PC-9 (cell line): ENCODE measurements around the gene SLC17A4. TPM values are rescaled to one million over a fixed set of nuclear protein-coding genes. Genes with fewer than 3 reads are reported as not detected.
"Not testable (repeated sequence)": the region's sequence is repeated elsewhere in the genome, so short reads cannot be mapped to it uniquely, and the experiment has no call there.

Experiments used
- BruUV-seq: library from RNA; stranded (reverse); fragments of 400-500 nt; replicated peaks from 2 replicates; lab custom pipeline; 2021; lab: Mats Ljungman, UMichigan
- CTCF ChIA-PET: fragments of 300-600 bp; sonication (Branson Sonifier 250); formaldehyde crosslinking; loops from one replicate; lab custom pipeline; 2022; ENCODE audit warnings: antibody characterized with exemption; lab: Charles Lee
- POLR2A ChIA-PET: fragments of 300-600 bp; sonication (Branson Sonifier 250); formaldehyde crosslinking; loops from one replicate; lab custom pipeline; 2022; ENCODE audit warnings: antibody characterized with exemption; ENCODE audit not compliant: unreplicated experiment; lab: Charles Lee
- DNase-seq, 2 experiments: peaks; one replicate each; pipeline versions ENCODE4 v3.0.0 to v3.0.0-alpha.2; 2015 to 2022; ENCODE audit warnings: mixed read lengths in 1 of 2
- H2AFZ ChIP-seq: fragments of 200-600 bp; sonication (generic); 2 replicates; pipeline ENCODE4 v1.8.1; 2017; ENCODE audit warnings: antibody characterized with exemption
- H3F3A ChIP-seq: fragments of 200-600 bp; sonication (generic); 2 replicates; pipeline ENCODE4 v1.8.1; 2017; ENCODE audit warnings: antibody characterized with exemption, mild to moderate bottlenecking, low read depth; ENCODE audit not compliant: insufficient read depth
- H3K27ac ChIP-seq: fragments of 200-600 bp; sonication (generic); 2 replicates; pipeline ENCODE4 v1.6.1; 2016; ENCODE audit warnings: mixed run types
- H3K27me3 ChIP-seq: fragments of 200-600 bp; sonication (generic); 2 replicates; pipeline ENCODE4 v1.6.1; 2016; ENCODE audit warnings: low read depth, mixed run types; ENCODE audit not compliant: insufficient read depth
- H3K36me3 ChIP-seq: fragments of 200-600 bp; sonication (generic); 2 replicates; pipeline ENCODE4 v1.6.1; 2016; ENCODE audit warnings: low read depth, mixed run types
- H3K4me1 ChIP-seq: fragments of 200-600 bp; sonication (generic); replicated peaks from 2 replicates; pipeline ENCODE4 v1.6.1; 2016; ENCODE audit warnings: mixed run types; ENCODE audit not compliant: insufficient read depth
- H3K4me2 ChIP-seq: fragments of 200-600 bp; sonication (generic); 2 replicates; pipeline ENCODE4 v1.6.1; 2017; ENCODE audit warnings: mixed run types
- H3K4me3 ChIP-seq: fragments of 200-600 bp; sonication (generic); 2 replicates; pipeline ENCODE4 v1.6.1; 2016; ENCODE audit warnings: mixed run types
- H3K79me2 ChIP-seq: fragments of 200-600 bp; sonication (generic); 2 replicates; pipeline ENCODE4 v1.6.1; 2017; ENCODE audit warnings: low read depth, mixed run types
- H3K9me2 ChIP-seq: fragments of 200-600 bp; sonication (generic); 2 replicates; pipeline ENCODE4 v1.8.1; 2017; ENCODE audit warnings: mild to moderate bottlenecking; ENCODE audit not compliant: insufficient read depth
- H3K9me3 ChIP-seq: fragments of 200-600 bp; sonication (generic); 2 replicates; pipeline ENCODE4 v1.8.1; 2016; ENCODE audit warnings: low read depth; ENCODE audit not compliant: insufficient read depth
- H4K20me1 ChIP-seq: fragments of 200-600 bp; sonication (generic); 2 replicates; pipeline ENCODE4 v1.8.1; 2017; ENCODE audit not compliant: insufficient read depth
- EZH2 ChIP-seq: fragments of 200-600 bp; sonication (generic); IDR thresholded peaks from 2 replicates; pipeline ENCODE4 v1.8.0; 2017; ENCODE audit warnings: antibody characterized with exemption, low read depth
- intact Hi-C: fragments of 100-400 bp; cut with micrococcal nuclease; formaldehyde crosslinking; loops from one replicate; pipeline ENCODE4 v1.10.0; 2022; ENCODE audit not compliant: unreplicated experiment
- total RNA-seq: library from RNA; stranded (reverse); gene quantifications from 2 replicates; pipeline ENCODE4 v1.2.3, GENCODE V29; 2021
- TF ChIP-seq, protein P1 (sequence below): fragments of 200-600 bp; sonication (generic); conservative IDR thresholded peaks from 2 replicates; pipeline ENCODE4 v1.6.1; 2017; ENCODE audit warnings: mixed run types, antibody characterized with exemption, mild to moderate bottlenecking, moderate library complexity

The SLC17A4 gene
- total RNA-seq, 1 experiment from 2014 or later, result 0.13 TPM

GRCh38 chr6:25748049-25748448 lies 6.5 kb upstream of the SLC17A4 start:
- DNase-seq, result no peak
- POLR2A ChIA-PET, result interaction anchor here (0.7 kb wide), 1 partner anchor 451 kb away, joined by 3 read pairs; a partner anchor contains a TSS
- intact Hi-C loops, result no loop called here

DNA sequence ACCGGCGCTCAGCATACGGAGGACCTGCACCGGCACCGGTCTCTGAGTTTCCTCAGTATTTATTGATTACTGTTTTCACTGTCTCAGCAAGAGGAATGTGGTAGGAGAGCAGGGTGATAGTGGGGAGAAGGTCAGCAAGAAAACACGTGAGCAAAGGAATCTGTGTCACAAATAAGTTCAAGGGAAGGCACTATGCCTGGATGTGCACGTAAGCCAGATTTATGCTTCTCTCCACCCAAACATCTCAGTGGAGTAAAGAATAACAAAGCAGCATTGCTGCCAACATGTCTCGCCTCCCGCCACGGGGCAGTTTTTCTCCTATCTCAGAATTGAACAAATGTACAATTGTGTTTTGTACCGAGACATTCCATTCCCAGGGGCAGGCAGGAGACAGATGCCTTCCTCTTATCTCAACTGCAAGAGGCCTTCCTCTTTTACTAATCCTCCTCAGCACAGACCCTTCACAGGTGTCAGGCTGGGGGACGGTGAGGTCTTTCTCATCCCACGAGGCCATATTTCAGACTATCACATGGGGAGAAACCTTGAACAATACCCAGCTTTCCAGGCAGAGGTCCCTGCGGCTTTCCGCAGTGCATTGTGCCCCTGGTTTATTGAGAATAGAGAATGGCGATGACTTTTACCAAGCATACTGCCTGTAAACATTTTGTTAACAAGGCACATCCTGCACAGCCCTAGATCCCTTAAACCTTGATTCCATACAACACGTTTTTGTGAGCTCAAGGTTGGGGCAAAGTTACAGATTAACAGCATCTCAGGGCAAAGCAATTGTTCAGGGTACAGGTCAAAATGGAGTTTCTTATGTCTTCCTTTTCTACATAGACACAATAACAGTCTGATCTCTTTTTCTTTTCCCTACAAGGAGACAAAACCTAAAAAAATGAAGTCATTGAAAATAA lies 5.7 kb upstream of the SLC17A4 start:
- CTCF ChIA-PET, H3K36me3 ChIP-seq, H3K4me1 ChIP-seq, H3K9me2 ChIP-seq, H3K4me2 ChIP-seq, DNase-seq, H3K27ac ChIP-seq, H3K27me3 ChIP-seq, H3K79me2 ChIP-seq, H3K9me3 ChIP-seq, intact Hi-C loops, BruUV-seq, H4K20me1 ChIP-seq, H3K4me3 ChIP-seq, H3F3A ChIP-seq, H2AFZ ChIP-seq: not testable (repeated sequence)
- POLR2A ChIA-PET, result interaction anchor here (0.7 kb wide), 1 partner anchor 451 kb away, joined by 3 read pairs; a partner anchor contains a TSS

More at GRCh38 chr6:25748049-25748448, 6.5 kb upstream of the SLC17A4 start:
- H3K9me2 ChIP-seq, result no peaks in the 10 kb centered on the region
- CTCF ChIA-PET, result no interaction called here
- no peaks in the 10 kb centered on the region for H3K9me3 ChIP-seq
- TF ChIP-seq, protein P1, sequence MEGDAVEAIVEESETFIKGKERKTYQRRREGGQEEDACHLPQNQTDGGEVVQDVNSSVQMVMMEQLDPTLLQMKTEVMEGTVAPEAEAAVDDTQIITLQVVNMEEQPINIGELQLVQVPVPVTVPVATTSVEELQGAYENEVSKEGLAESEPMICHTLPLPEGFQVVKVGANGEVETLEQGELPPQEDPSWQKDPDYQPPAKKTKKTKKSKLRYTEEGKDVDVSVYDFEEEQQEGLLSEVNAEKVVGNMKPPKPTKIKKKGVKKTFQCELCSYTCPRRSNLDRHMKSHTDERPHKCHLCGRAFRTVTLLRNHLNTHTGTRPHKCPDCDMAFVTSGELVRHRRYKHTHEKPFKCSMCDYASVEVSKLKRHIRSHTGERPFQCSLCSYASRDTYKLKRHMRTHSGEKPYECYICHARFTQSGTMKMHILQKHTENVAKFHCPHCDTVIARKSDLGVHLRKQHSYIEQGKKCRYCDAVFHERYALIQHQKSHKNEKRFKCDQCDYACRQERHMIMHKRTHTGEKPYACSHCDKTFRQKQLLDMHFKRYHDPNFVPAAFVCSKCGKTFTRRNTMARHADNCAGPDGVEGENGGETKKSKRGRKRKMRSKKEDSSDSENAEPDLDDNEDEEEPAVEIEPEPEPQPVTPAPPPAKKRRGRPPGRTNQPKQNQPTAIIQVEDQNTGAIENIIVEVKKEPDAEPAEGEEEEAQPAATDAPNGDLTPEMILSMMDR, result no peak
- no peak for TF ChIP-seq EZH2
- H4K20me1 ChIP-seq, result no peaks in the 10 kb centered on the region
- no peaks in the 10 kb centered on the region for H3K4me1 ChIP-seq
- H3K4me3 ChIP-seq, result no peak overlapping the region
- BruUV-seq, result no TSS peak
- H3K27ac ChIP-seq, result no peak overlapping the region
- no peak overlapping the region for H3K4me2 ChIP-seq
- no peak overlapping the region for H2AFZ ChIP-seq
- no peaks in the 10 kb centered on the region for H3K27me3 ChIP-seq
- no peaks in the 10 kb centered on the region for H3K79me2 ChIP-seq
- H3F3A ChIP-seq, result no peaks in the 10 kb centered on the region
- no peaks in the 10 kb centered on the region for H3K36me3 ChIP-seq

- BruUV-seq, result no TSS peak
- Histone ChIP-seq H3K4me2 (no peak overlapping the region), H3K27ac (no peak overlapping the region), H3K4me3 (no peak overlapping the region), H2AFZ (no peak overlapping the region), H3K79me2 (no peaks in the 10 kb centered on the region), H3F3A (no peaks in the 10 kb centered on the region), H3K27me3 (no peaks in the 10 kb centered on the region), H3K9me2 (no peaks in the 10 kb centered on the region), H3K9me3 (no peaks in the 10 kb centered on the region), H3K4me1 (no peaks in the 10 kb centered on the region), H3K36me3 (no peaks in the 10 kb centered on the region), H4K20me1 (no peaks in the 10 kb centered on the region)
- DNase-seq, result no peak
- ChIA-PET CTCF (no interaction called here), POLR2A (no interaction called here)
- intact Hi-C loops, result no loop called here
- TF ChIP-seq, protein P1, result no peak
- no peak for TF ChIP-seq EZH2
These were observed 4.7 kb upstream of the SLC17A4 start for GRCh38 chr6:25749837-25750236.
